Stimulated activated CD4-positive, alpha-beta T cell treated with anti-CD3 and anti-CD28 coated beads, Interleukin-4, amount 100 ng/mL, for 4 hours (primary cell): ENCODE measurements around the gene PINLYP.
"Not testable (repeated sequence)": the region's sequence is repeated elsewhere in the genome, so short reads cannot be mapped to it uniquely, and the experiment has no call there.

Experiments used
- DNase-seq, 2 experiments: peaks; one replicate each; pipeline ENCODE4 v3.0.0-alpha.2; 2020

Gene PINLYP

GRCh38 chr19:43586346-43586745 is 10.7 kb downstream of the PINLYP start:
- DNase-seq = no peak

DNA sequence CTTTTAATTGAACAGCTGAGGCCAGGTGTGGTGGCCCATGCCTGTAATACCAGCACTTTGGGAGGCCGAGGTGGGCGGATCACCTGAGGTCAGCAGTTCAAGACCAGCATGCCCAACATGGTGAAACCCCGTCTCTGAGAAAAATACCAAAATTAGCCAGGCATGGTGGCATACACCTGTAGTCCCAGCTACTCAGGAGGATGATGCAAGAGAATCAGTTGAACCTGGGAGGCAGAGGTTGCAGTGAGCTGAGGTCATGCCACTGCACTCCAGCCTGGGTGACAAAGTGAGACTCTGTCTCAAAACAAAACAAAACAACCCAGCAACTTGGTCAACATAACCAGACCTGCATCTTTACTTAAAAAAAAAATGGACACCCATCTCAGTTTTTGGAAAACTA is 11.4 kb downstream of the PINLYP start:
- DNase-seq = not testable (repeated sequence)

DNA sequence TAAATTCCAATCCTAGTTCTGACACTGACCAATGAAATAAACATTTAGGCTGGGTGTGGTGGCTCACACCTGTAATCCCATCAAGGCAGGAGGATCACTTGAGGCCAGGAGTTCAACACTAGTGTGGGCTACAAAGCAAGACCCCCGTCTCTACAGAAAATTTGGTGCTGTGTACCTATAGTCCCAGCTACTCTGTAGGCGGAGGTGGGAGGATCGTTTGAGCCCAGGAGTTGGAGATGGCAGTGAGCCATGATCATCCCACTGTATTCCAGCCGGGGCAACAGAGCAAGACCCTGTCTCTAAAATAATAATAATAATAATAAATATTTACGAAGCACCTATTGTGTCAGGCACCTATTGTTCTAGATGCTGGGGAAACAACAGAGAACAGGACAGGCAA is 13.7 kb downstream of the PINLYP start:
- DNase-seq = no peak

DNA sequence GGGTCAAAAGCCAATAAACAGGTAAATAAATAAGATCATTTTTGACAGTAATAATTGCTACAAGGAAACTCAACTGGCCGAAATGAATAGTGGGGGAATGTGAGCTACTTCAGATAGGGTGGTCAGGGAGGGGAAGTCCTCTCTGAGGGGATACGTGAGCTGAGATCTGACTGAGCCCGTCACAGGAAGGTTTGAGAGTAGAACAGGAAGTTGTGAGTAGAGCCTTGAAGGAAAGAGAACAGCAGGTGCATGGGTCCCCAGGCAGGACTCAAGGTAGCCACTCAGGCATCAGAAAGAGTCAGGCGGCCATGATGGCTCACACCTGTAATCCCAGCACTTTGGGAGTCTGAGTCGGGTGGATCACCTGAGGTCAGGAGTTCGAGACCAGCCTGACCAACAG is 14.1 kb downstream of the PINLYP start:
- no peak for DNase-seq

DNA sequence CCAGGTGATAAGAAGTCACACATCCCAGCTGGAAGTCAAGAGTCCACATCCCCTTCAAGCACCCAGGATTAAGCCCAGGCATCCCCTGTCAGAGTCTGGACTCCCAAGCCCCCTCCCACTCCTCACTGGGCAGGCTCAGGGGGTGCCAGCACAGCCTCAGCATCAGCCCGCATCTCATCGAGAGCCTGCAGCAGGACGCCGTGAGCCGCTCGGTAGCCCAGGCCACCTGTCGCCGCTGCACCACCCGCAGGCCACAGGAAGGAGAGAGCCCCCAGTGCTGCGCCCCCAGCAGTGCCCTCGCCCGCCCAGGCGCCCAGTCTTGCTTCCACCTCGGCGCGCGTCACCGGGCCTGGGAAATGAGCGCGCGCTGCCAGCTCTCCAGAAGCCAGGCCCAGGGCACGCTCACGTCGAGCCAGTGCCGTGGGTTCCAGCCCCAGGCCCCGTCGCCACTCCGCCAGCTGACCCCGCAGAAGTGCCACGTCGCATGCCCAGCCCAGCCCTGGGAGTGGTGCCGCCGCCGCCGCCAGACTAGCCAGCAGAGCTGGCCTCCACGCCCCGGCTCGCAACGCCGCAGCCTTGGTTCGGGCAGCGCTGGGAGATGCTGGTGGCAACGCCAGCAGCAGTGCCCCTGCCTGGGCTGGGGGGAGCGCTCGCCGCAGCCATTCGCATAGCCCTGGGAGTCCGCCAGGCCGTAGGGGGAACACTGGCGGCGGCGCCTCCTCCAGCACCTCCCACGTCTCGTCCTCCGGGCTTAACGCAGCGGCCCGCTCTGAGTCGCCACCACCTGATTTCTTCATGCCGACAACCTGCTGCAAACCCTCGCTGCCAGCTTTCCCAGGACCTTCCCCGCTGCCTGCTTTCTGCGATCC is 16.5 kb downstream of the PINLYP start:
- no peak for DNase-seq

GRCh38 chr19:43592800-43593350 is 17.3 kb downstream of the PINLYP start:
- DNase-seq = no peak

- no peak for DNase-seq
Observed at GRCh38 chr19:43594081-43594697, 18.6 kb downstream of the PINLYP start.

GRCh38 chr19:43594710-43595604 is 19.4 kb downstream of the PINLYP start:
- DNase-seq = peak; percentile 65 to 69

DNA sequence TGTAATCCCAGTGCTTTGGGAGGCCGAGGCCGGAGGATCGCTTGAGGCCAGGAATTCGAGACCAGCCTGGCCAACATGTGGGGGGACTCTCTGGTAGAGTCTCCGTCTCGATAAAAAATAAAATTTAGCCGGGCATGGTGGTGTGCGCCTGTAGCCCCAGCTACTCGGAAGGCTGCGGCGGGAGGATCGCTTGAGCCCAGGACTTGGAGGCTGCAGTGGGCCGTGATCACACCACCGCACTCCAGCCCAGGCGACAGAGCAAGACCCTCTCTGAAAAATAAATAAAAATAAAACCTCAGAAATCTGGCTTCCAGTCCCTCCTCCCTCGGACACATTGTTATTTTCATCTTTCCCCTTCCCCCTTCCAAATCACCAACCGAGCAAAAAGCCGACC is 20.0 kb downstream of the PINLYP start:
- peak; percentile 12 to 30 for DNase-seq

- DNase-seq = peak; percentile 100
Observed at GRCh38 chr19:43595999-43596841, 20.6 kb downstream of the PINLYP start, which contains the start of the genes IRGQ and ZNF576. IRGQ (minus strand) TSS chr19:43596134; CDS start chr19:43595338, 796 bp downstream. ZNF576 (plus strand) TSS chr19:43596595; CDS start chr19:43597109, 514 bp downstream.

GRCh38 chr19:43596842-43597461 is 21.4 kb downstream of the PINLYP start:
- no peak for DNase-seq

GRCh38 chr19:43597876-43598275 is 22.3 kb downstream of the PINLYP start:
- DNase-seq = no peak

DNA sequence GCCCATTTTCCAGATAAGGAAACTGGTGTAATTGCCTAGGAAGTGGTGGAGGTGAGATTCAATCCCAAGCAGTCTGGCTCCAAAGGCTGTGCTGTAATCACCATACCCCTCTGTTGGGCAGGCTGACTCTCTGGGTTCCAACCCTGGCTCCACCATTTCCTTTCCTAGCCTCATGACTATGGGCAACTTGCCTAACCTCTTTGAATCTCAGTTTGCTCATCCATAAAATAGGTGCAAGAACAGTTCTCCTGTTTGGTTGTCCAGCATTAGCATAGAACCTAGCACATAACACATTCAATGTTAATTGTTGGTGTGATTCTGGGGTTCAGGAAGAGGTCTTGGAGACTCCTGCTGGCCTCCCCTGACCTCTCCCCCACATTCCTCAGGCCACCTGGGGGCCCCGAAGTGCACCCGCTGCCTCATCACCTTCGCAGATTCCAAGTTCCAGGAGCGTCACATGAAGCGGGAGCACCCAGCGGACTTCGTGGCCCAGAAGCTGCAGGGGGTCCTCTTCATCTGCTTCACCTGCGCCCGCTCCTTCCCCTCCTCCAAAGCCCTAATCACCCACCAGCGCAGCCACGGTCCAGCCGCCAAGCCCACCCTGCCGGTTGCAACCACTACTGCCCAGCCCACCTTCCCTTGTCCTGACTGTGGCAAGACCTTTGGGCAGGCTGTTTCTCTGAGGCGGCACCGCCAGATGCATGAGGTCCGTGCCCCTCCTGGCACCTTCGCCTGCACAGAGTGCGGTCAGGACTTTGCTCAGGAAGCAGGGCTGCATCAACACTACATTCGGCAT is 23.0 kb downstream of the PINLYP start:
- no peak for DNase-seq

DNA sequence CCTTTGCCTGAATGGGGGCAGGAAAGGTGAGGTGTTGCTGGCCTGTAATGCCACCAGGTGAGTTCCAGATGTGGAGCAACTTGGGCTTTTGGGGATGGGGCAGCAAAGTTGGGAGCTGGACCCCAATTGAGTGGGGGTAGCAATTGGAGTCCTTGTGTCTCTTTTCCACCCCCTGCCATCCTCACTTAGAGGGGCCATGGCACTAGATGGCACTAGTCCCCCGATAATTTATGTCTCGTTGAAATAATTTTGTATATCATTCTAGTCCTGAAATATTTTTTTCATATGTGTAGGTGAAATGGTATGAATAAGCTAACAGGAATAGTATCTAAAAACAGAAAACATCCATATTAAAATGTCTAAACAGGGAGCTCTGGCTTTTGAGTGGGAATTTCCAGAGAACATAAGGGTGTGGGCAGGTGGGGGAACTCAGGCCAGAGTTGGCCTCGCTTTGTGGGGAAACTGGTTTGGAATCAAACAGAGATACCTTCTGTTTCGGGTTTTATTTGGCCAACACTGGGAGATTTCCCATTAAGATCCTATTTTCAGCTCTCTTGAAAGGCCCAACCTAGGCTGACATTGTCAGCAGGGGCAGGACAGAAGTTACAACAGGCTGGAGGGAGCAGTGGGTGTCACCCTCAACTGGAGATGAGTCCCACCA is 24.2 kb downstream of the PINLYP start:
- no peak for DNase-seq

DNA sequence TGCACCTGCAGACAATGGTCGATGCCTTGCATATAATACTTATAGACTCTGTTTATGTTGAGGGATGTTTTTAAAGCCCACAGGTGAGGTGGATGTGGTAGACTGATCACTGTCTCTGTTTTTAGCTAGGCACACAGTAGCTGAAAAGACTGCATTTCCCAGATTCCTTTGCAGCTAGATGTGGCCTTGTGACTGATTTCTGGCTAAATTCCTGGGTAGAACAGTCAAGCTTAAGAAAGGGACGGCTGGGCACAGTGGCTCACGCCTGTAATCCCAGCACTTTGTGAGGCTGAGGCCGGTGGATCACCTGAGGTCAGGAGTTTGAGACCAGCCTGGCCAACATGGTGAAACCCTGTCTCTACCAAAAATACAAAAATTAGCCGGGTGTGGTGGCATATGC is 24.7 kb downstream of the PINLYP start:
- DNase-seq = not testable (repeated sequence)

- DNase-seq = no peak
Observed at GRCh38 chr19:43605875-43606568, 30.4 kb downstream of the PINLYP start.

GRCh38 chr19:43606569-43607229 is 31.1 kb downstream of the PINLYP start:
- no peak for DNase-seq
